ENCODE results near the gene ANKMY1. TPM values are rescaled to one million over a fixed set of nuclear protein-coding genes. Genes with fewer than 3 reads are reported as not detected.

The ANKMY1 gene
- total and polyA plus RNA-seq, 11 donors = 2.4 to 11.7 (median 5.5) TPM

GRCh38 chr2:240555541-240556250 is 2.1 kb downstream of the ANKMY1 start:
- peaks cover 0 to 26% (median 16%) of the 10 kb centered on the region in 9 donors for H3K36me3 ChIP-seq
- peak in 1 of 5 donors; percentile 46 for DNase-seq
- intact Hi-C loops (cut with DNase I) = no loop called here
- no peak overlapping the region for H3K4me3 ChIP-seq
- peaks cover 7 to 36% (median 26%) of the 10 kb centered on the region in 12 donors for H3K4me1 ChIP-seq
- TF ChIP-seq, protein P1, sequence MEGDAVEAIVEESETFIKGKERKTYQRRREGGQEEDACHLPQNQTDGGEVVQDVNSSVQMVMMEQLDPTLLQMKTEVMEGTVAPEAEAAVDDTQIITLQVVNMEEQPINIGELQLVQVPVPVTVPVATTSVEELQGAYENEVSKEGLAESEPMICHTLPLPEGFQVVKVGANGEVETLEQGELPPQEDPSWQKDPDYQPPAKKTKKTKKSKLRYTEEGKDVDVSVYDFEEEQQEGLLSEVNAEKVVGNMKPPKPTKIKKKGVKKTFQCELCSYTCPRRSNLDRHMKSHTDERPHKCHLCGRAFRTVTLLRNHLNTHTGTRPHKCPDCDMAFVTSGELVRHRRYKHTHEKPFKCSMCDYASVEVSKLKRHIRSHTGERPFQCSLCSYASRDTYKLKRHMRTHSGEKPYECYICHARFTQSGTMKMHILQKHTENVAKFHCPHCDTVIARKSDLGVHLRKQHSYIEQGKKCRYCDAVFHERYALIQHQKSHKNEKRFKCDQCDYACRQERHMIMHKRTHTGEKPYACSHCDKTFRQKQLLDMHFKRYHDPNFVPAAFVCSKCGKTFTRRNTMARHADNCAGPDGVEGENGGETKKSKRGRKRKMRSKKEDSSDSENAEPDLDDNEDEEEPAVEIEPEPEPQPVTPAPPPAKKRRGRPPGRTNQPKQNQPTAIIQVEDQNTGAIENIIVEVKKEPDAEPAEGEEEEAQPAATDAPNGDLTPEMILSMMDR (IDR thresholded peaks at IDR 0.05) = no peak
- no peak for TF ChIP-seq POLR2A (IDR thresholded peaks at IDR 0.05)
- H3K27ac ChIP-seq = no peak overlapping the region
- no peak for ATAC-seq
- WGBS, 4 donors = 90 to 98% (median 96%) methylated on average over 11 to 16 of the region's 16 CpGs
- H3K9me3 ChIP-seq = peaks cover 0 to under 1% (median 0%) of the 10 kb centered on the region in 12 donors
- peaks cover 0 to 3% (median 0%) of the 10 kb centered on the region in 9 donors for H3K27me3 ChIP-seq

DNA sequence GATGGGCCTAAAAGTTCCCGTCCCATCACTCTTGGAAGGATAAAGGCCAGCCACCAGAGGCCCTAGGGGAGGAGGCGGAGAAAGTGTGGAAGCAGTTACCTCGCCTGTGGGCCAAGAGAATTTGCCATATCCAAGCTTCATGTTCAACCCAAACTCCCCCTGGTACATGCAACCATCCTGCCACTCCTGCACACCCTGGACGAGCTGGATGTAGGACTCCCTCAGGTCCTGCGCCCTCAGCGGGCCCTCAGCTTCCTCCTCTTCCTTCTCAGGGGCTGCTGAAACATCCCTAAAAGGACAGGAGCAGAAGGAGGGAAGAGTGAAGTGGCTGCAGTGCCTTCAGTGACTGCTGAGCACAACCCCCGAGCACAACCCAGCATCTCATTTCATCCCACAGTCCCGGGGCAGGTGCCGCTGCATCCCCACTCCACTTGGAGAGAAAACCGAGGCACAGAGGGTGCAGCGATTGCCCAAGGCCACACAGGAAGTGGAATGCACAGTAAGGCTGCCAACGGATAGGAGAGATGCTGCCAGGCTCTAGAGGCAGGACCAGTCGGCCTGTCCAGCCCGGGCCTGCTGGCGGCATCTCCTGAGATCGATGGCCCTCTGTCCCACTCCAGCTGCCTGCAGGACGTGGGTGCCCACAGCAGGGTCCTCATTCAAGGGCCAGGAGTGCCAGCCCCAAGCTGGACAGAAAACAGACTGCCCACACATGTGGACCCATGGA is 2.9 kb downstream of the ANKMY1 start:
- H3K4me1 ChIP-seq = peaks cover 7 to 34% (median 24%) of the 10 kb centered on the region in 12 donors
- H3K27ac ChIP-seq = no peak overlapping the region
- no peak for ATAC-seq
- TF ChIP-seq, protein P1 (IDR thresholded peaks at IDR 0.05) = no peak
- TF ChIP-seq POLR2A (IDR thresholded peaks at IDR 0.05) = no peak
- H3K9me3 ChIP-seq = peaks cover 0 to 8% (median 0%) of the 10 kb centered on the region in 12 donors
- peaks cover 0 to 26% (median 16%) of the 10 kb centered on the region in 9 donors for H3K36me3 ChIP-seq
- no peak overlapping the region for H3K4me3 ChIP-seq
- DNase-seq = peak in 1 of 5 donors; percentile 22
- peaks cover 0 to 3% (median 0%) of the 10 kb centered on the region in 9 donors for H3K27me3 ChIP-seq
- intact Hi-C loops (cut with DNase I) = no loop called here
- WGBS, 4 donors = 93 to 97% (median 96%) methylated on average over 13 to 17 of the region's 17 CpGs

GRCh38 chr2:240553956-240554480 is 3.8 kb downstream of the ANKMY1 start:
- Histone ChIP-seq H3K27ac (no peak overlapping the region), H3K4me3 (no peak overlapping the region), H3K4me1 (peaks cover 7 to 24% (median 17%) of the 10 kb centered on the region in 12 donors), H3K9me3 (peaks cover 0 to 8% (median 0%) of the 10 kb centered on the region in 12 donors), H3K27me3 (peaks cover 0 to 3% (median 0%) of the 10 kb centered on the region in 9 donors), H3K36me3 (peaks cover 0 to 26% (median 16%) of the 10 kb centered on the region in 9 donors)
- DNase-seq = no peak
- no peak for TF ChIP-seq POLR2A (IDR thresholded peaks at IDR 0.05)
- TF ChIP-seq, protein P1 (IDR thresholded peaks at IDR 0.05) = no peak
- 75 to 82% (median 77%) methylated on average over 7 of the region's 7 CpGs for WGBS, 4 donors
- no peak for ATAC-seq
- intact Hi-C loops (cut with DNase I) = no loop called here

DNA sequence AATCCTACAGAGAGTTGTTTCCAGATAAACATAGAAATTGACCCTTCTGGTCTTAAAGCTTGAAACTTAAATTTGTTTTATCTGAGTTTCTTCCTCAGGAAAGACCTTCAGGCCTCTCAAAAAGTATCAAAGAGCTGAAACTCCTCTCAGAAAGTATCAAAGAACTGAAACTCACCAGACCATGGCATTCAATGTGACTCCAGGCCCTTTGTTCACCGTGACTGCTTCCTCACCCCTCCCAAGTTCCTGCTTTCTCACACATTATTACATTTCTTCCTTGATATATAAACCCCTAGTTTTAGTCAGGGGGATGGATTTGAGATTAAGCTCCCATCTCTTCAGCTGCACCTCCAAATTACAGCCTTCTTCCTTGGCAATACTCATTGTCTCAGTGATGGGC is 6.0 kb downstream of the ANKMY1 start:
- H3K27ac ChIP-seq = no peak overlapping the region
- TF ChIP-seq, protein P1 (IDR thresholded peaks at IDR 0.05) = no peak
- no peak for TF ChIP-seq POLR2A (IDR thresholded peaks at IDR 0.05)
- intact Hi-C loops (cut with DNase I) = no loop called here
- peaks cover 0 to 8% (median 0%) of the 10 kb centered on the region in 12 donors for H3K9me3 ChIP-seq
- no peak overlapping the region for H3K4me3 ChIP-seq
- H3K36me3 ChIP-seq = peaks cover 0 to 26% (median 16%) of the 10 kb centered on the region in 9 donors
- ATAC-seq = no peak
- peaks cover 0 to 8% (median 0%) of the 10 kb centered on the region in 12 donors for H3K4me1 ChIP-seq
- no peak for DNase-seq
- WGBS, 4 donors = 34 to 59% (median 47%) methylated on average over 1 of the region's 1 CpG
- H3K27me3 ChIP-seq = no peaks in the 10 kb centered on the region
